HG02588 (cell line): ENCODE results near the gene ACAD10.
A peak's percentile ranks its signal among the peaks of the same experiment; 100 is the strongest.
"Not testable (repeated sequence)": the region's sequence is repeated elsewhere in the genome, so short reads cannot be mapped to it uniquely, and the experiment has no call there.

Source experiments
- ATAC-seq: cut with Tn5 transposase; IDR thresholded peaks from one replicate; pipeline ENCODE4 v1.9.1; 2021; ENCODE audit warnings: mild to moderate bottlenecking, moderate library complexity; ENCODE audit not compliant: unreplicated experiment

ACAD10 gene

GRCh38 chr12:111748867-111749266 is 63.0 kb downstream of the ACAD10 start:
- ATAC-seq, result no peak

GRCh38 chr12:111749391-111749790 is 63.5 kb downstream of the ACAD10 start:
- no peak for ATAC-seq

DNA sequence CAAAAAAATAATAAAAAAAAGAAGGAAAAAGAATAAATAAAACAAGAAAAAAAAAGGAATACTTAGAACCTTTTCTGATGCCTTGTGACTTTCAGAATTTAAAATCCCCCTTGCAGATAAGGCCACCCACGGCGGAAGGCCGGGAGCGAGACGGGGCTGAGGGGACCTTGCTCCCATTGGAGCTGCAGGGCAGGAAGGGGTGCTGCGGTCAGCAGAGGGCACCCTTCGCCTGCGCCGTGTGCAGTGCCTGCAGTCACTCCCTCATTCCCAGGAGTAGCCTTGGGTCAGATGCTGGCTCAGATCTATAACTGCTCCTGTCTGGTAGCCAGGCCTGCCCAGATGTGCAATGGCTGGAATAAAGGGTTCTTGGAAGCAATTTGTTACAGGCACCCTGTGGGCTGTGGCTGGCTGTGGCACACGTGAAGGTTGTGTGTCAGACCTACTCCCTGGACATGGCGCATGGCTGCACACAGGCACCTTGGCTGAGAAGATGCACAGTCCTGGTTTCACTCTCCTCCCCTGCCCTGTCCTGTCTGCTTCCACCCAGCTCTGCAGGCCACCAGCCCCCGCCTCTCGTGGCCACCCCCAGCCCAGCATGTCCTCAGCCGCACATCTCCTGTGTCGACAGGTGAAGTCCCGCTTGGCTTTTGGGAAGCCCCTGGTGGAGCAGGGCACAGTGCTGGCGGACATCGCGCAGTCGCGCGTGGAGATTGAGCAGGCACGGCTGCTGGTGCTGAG is 67.5 kb downstream of the ACAD10 start:
- no peak for ATAC-seq

DNA sequence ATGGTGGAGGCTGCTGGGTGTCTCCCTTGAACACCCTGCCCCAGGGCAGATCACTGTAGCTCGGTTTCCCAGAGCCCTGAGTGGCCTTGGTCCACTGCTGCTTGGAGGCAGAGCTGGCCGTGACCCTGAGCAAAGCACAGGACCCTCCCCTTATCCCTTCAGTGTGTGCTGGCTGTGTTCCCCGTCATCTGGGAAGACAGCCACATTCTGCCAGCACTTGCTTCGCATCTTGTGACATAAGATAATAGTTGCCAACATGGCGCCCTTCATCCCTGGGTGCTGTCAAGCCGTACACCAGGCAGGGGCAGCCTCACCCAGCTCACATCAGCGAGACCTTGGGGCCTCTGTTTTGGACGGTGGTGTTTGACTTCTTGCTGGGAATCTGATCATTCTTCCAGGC is 68.8 kb downstream of the ACAD10 start:
- no peak for ATAC-seq

- no peak for ATAC-seq
Observed at GRCh38 chr12:111756196-111756595, 70.3 kb downstream of the ACAD10 start.

- ATAC-seq, result no peak
Observed at GRCh38 chr12:111756681-111757080, 70.8 kb downstream of the ACAD10 start.

DNA sequence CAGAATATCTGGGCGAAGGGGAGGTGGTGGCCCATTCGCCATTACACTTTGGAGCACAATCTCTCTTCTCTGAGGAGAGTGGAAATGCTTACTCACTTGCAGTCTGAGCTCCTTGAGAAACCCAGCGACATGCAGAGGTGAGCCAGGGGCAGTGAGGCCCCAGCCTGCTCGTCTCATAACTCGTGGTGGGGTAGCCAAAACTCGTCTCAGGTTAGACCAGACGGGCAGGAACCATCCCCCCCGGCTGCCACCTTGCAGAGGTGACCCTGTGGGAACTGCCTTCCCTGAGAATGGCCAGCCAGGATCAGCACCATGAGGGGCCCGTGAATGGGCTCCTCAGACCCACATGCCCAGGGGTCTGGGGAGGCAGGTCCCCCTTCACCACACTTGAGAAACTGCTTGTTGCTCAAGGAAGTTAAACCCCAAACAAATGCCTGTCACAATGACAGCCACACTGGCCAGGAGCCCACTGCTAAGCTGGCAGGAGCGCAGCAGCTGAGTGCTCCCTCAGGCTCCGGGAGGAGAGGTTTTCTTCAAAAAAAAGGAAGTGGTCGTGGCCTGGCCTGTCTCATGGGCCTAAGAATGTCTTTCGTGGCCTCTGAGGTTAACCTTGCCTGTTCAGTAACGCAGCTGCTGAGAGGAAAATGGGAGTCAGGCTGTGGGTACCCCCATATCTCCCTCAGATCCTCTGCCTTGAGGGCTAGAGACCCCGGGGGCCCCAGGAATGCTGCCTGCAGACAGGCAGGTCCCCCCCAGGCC is 71.7 kb downstream of the ACAD10 start:
- peak; percentile 35 for ATAC-seq

DNA sequence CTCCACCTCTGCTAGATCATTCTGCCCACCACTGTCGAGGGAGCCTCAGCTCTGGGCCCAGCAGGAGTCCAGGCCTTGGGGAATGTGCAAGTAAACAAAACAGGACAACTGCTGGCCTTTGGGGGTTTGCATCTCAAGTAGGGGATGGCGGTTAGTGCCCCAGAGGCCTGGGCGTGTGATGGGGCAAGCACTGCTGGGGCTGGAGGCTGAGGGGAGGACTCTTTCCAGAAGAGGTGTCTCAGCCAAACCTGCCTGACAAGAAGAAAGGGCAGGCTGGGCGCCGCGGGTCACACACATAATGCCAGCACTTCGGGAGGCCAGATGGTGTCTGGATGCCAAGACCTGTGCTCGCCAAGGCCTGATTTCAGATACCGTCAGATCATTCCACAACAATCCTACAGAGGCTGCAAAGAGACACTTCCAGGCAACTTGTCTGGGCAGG is 72.3 kb downstream of the ACAD10 start:
- ATAC-seq, result peak; percentile 6

- ATAC-seq, result no peak
Observed at GRCh38 chr12:111759271-111759670, 73.4 kb downstream of the ACAD10 start.

DNA sequence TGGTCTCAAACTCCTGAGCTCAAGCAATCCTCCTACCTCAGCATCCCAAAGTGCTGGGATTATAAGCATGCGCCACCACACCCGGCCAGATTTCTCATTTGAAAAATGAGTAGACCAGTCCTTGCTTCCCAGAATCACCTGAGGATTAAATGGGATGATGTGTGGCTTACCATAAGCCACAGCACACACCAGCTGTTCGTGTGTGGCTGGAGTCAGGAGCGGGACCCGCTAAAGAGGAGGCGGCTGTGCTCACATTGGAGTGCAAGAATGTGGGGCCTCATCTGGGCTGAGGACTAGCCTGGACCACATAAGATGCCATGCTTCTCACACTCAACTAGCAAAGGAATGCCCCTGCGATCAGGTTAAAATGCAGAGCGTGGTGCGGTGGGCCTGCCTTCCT is 74.1 kb downstream of the ACAD10 start:
- ATAC-seq, result no peak

DNA sequence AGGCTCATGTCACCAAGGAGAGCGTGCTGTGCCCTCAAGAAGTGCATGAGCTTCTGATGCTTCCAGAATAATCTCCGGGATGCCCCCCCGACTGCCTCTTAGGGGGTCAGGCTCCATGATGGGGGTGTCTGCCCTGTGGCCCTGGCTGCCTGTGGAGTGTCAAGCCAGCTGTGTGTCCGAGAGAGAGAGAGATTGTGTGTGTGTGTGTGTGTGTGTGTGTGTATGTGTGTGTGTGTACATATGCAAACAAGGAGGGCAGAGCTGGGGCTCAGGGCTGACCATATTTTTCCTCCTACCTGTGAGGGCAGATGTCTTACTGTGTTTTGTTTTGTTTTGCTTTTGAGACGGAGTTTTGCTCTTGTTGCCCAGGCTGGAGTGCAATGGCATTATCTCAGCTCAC is 75.2 kb downstream of the ACAD10 start:
- ATAC-seq, result no peak

- ATAC-seq, result no peak
Observed at GRCh38 chr12:111761706-111762105, 75.9 kb downstream of the ACAD10 start.

DNA sequence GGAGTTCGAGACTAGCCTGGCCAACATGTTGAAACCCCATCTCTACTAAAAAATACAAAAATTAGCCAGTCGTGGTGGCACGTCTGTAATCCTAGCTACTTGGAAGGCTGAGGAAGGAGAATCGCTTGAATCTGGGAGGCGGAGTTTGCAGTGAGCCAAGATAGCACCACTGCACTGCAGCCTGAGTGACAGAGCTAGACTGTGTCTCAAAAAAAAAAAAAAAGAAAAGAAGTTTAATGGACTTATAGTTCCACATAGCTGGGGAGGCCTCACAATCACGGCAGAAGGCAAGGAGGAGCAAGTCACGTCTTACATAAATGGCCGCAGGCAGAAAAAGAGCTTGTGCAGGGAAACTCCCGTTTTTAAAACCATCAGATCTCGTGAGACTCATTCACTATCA is 77.7 kb downstream of the ACAD10 start:
- ATAC-seq, result not testable (repeated sequence)

DNA sequence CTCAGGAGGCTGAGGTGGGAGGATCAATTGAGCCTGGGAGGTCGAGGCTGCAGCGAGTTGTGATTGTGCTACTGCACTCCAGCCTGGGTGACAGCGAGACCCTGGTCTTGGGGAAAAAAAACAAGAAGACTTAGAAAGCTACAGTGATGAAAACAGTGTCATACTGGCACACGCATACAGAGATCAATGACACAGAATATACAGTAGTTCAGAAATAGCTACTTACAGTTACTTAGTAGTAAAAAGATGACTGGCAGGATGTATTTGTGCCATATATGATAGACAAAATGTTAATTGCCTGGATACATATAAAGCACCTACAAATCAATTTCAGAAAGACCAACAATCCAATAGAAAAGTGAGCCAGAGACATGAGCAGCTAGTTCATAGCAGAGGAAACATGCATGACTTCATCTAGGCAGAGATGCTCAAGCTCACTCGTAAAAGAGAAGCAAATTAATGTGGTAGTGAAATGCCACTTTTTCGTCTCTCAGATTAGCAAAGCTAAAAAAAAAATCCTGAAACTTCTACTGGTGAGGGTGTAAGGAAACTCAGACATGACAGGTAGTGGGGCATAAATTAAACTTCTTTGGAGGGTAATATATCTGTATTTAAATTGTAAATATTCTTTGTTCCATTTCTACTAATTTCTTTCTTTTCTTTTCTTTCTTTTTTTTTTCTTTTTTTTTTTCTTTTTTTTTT is 78.4 kb downstream of the ACAD10 start:
- ATAC-seq, result no peak

GRCh38 chr12:111766608-111767361 is 80.9 kb downstream of the ACAD10 start, which contains the start of gene ALDH2:
ALDH2 (plus strand) TSS chr12:111766933; CDS start chr12:111766983, 50 bp downstream.
- peak; percentile 47 for ATAC-seq

- ATAC-seq, result no peak
Observed at GRCh38 chr12:111767362-111768158, 81.7 kb downstream of the ACAD10 start.

DNA sequence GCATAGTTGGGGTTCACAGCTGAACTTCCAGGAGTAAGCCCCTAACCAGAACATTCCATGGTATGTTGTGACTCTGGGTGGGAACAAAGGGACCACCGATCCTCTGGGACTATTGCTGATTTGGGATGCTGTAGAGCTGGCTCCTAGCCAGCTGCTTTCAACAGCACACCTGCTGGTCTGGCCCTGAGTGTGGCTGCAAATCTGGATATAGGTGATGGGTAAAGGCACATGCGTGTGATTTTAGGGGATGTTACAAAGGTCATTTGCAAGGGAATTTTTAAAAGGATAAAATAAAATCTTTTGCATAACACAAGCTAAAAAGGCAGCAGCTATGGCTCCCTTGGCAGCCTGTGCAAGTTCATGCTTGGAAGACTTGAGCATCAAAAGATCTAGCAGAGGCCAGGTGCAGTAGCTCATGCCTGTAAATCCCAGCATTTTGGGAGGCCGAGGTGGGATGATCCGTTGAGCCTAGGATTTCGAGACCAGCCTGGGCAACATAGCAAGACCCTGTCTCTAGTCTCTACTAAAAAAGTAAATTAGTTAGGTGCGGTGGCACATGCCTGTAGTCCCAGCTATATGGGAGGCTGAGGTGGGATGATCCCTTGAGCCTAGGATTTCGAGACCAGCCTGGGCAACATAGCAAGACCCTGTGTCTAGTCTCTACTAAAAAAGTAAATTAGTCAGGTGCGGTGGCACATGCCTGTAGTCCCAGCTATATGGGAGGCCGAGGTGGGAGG is 82.5 kb downstream of the ACAD10 start:
- ATAC-seq, result no peak

DNA sequence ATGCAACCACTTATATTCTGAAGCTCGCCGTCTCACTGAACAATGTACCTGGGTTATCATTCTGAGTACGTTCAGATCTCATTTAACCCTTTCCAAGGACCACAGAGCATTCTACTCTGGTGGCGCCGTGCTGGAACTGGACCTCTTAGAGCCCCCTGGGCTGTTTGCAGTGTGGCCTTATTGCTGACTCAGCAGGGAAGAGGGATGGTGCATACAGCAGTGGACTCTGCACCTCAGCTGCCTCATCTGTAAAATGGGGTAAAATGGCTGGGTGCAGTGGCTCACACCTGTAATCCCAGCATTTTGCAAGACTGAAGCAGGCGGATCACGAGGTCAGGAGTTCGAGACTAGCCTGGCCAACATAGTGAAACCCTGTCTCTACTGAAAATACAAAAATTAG is 83.7 kb downstream of the ACAD10 start:
- no peak for ATAC-seq

- peak; percentile 48 for ATAC-seq
Observed at GRCh38 chr12:111773801-111774551, 88.1 kb downstream of the ACAD10 start.
